Right lobe of liver (tissue), 4 donors: ENCODE results near the gene PRKAG2.

Source experiments
- POLR2A ChIP-seq: fragments of 450-650 bp; IDR thresholded peaks from one replicate; pipeline ENCODE4 v1.6.1; 2017; ENCODE audit warnings: antibody characterized with exemption, mild to moderate bottlenecking
- TF ChIP-seq, protein P1 (sequence below), 4 donors: fragments of 200-600 bp in 3 of 4; fragments of 450-650 bp in 1 of 4; IDR thresholded peaks; one replicate each; pipeline versions ENCODE4 v1.5.1 to v1.8.0; 2016 to 2022; ENCODE audit warnings: antibody characterized with exemption in 4 of 4, mild to moderate bottlenecking in 2 of 4
- donor health status: DM: no; HTN: no; CAD: no.
- donor health status: DM: no; HTN: no; CAD: no.
- donor health status: DM: no; HTN: yes; CAD: no.

DNA sequence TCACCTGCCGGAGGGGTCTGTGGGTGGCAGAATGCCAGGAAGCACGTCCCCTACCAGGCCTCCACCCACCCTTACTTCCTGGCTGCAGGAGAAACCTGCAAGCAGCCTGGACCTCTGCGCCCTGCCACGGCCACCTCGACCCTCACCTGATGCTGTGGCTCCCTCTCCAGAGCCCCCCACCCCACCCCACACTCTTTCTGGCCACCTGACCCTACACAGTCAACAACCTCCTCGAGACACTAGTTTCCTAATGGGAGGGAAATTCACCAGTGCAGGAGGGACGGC lies 91.3 kb downstream of the PRKAG2 start:
- TF ChIP-seq, protein P1, sequence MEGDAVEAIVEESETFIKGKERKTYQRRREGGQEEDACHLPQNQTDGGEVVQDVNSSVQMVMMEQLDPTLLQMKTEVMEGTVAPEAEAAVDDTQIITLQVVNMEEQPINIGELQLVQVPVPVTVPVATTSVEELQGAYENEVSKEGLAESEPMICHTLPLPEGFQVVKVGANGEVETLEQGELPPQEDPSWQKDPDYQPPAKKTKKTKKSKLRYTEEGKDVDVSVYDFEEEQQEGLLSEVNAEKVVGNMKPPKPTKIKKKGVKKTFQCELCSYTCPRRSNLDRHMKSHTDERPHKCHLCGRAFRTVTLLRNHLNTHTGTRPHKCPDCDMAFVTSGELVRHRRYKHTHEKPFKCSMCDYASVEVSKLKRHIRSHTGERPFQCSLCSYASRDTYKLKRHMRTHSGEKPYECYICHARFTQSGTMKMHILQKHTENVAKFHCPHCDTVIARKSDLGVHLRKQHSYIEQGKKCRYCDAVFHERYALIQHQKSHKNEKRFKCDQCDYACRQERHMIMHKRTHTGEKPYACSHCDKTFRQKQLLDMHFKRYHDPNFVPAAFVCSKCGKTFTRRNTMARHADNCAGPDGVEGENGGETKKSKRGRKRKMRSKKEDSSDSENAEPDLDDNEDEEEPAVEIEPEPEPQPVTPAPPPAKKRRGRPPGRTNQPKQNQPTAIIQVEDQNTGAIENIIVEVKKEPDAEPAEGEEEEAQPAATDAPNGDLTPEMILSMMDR (IDR thresholded peaks at IDR 0.05), result no peak
- no peak for TF ChIP-seq POLR2A
